ENCODE results near the gene SDK2. TPM values are rescaled to one million over a fixed set of nuclear protein-coding genes. Genes with fewer than 3 reads are reported as not detected.

SDK2 gene
- total RNA-seq, 3 donors from 2014 or later (not counting 1 experiment from before 2014, with no cell fraction given): 0.41 to 0.90 (median 0.49) TPM

DNA sequence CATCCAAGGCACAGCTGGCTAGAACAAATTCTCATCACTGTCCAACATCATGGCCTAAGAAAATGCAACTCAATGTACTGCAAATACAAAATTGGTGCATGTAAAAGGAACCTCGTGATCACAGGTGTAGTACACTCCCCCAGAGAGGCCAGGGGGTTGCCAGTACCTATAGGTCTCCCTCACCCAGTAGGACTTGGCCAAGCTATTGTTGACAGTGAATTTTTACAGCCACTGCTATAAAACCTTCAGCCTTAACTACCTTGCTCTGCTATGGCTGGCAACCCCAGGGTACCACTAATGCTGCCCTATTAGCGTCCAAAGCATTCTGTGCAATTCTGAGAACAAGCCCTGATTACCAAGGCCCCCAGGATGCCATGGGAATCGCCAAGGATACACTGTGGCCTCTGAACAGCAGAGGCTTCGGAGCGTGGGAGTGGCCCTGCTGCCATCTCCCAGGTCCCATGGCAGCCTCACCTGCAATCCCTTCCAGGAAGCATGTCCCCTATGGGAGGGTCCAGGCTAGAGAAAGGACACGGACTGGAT is 67.6 kb downstream of the SDK2 start:
- WGBS (ENCODE audit: insufficient coverage): 79% methylated on average over 6 of the region's 6 CpGs
- Histone ChIP-seq H3K4me1 (ENCODE audit: control insufficient read depth, insufficient read depth, low read length) (no peaks in the 10 kb centered on the region), H3K27me3 (ENCODE audit: control insufficient read depth, insufficient read depth, low read length) (no peaks in the 10 kb centered on the region), H3K9me3 (ENCODE audit: control insufficient read depth, insufficient read depth, low read length) (no peaks in the 10 kb centered on the region), H3K4me3 (ENCODE audit: low read length) (no peak overlapping the region), H3K27ac (ENCODE audit: low read length) (no peak overlapping the region), H3K36me3 (ENCODE audit: control insufficient read depth, insufficient read depth, low read length) (no peaks in the 10 kb centered on the region)
- TF ChIP-seq, protein P1, sequence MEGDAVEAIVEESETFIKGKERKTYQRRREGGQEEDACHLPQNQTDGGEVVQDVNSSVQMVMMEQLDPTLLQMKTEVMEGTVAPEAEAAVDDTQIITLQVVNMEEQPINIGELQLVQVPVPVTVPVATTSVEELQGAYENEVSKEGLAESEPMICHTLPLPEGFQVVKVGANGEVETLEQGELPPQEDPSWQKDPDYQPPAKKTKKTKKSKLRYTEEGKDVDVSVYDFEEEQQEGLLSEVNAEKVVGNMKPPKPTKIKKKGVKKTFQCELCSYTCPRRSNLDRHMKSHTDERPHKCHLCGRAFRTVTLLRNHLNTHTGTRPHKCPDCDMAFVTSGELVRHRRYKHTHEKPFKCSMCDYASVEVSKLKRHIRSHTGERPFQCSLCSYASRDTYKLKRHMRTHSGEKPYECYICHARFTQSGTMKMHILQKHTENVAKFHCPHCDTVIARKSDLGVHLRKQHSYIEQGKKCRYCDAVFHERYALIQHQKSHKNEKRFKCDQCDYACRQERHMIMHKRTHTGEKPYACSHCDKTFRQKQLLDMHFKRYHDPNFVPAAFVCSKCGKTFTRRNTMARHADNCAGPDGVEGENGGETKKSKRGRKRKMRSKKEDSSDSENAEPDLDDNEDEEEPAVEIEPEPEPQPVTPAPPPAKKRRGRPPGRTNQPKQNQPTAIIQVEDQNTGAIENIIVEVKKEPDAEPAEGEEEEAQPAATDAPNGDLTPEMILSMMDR (IDR thresholded peaks at IDR 0.05): no peak
- Mint-ChIP-seq H3K27ac (no peak overlapping the region), H3K9me3 (no peaks in the 10 kb centered on the region), H3K27me3 (ENCODE audit: low read depth in 2 of 2) (peaks cover 30 to 46% of the 10 kb centered on the region in 2 donors), H3K4me3 (no peak overlapping the region), H3K4me1 (no peaks in the 10 kb centered on the region), H3K36me3 (no peaks in the 10 kb centered on the region)
- DNase-seq: no peak
- intact Hi-C loops (cut with micrococcal nuclease): no loop called here
- ATAC-seq: no peak

GRCh38 chr17:73575470-73576221 is 68.6 kb downstream of the SDK2 start:
- intact Hi-C loops (cut with micrococcal nuclease): no loop called here
- no peak overlapping the region for H3K4me3 Mint-ChIP-seq
- ATAC-seq (no peak), DNase-seq (no peak)
- no peak overlapping the region for H3K4me3 ChIP-seq (ENCODE audit: low read length)
- H3K4me1 Mint-ChIP-seq: no peaks in the 10 kb centered on the region
- 77% methylated on average over 15 of the region's 15 CpGs for WGBS (ENCODE audit: insufficient coverage)
- TF ChIP-seq, protein P1 (IDR thresholded peaks at IDR 0.05): no peak
- H3K27ac Mint-ChIP-seq: no peak overlapping the region
- peaks cover 30 to 42% of the 10 kb centered on the region in 2 donors for H3K27me3 Mint-ChIP-seq (ENCODE audit: low read depth in 2 of 2)
- H3K9me3 Mint-ChIP-seq: no peaks in the 10 kb centered on the region
- no peaks in the 10 kb centered on the region for H3K36me3 ChIP-seq (ENCODE audit: control insufficient read depth, insufficient read depth, low read length)
- H3K27ac ChIP-seq (ENCODE audit: low read length): no peak overlapping the region
- H3K9me3 ChIP-seq (ENCODE audit: control insufficient read depth, insufficient read depth, low read length): no peaks in the 10 kb centered on the region
- H3K36me3 Mint-ChIP-seq: no peaks in the 10 kb centered on the region
- H3K4me1 ChIP-seq (ENCODE audit: control insufficient read depth, insufficient read depth, low read length): no peaks in the 10 kb centered on the region
- H3K27me3 ChIP-seq (ENCODE audit: control insufficient read depth, insufficient read depth, low read length): no peaks in the 10 kb centered on the region

DNA sequence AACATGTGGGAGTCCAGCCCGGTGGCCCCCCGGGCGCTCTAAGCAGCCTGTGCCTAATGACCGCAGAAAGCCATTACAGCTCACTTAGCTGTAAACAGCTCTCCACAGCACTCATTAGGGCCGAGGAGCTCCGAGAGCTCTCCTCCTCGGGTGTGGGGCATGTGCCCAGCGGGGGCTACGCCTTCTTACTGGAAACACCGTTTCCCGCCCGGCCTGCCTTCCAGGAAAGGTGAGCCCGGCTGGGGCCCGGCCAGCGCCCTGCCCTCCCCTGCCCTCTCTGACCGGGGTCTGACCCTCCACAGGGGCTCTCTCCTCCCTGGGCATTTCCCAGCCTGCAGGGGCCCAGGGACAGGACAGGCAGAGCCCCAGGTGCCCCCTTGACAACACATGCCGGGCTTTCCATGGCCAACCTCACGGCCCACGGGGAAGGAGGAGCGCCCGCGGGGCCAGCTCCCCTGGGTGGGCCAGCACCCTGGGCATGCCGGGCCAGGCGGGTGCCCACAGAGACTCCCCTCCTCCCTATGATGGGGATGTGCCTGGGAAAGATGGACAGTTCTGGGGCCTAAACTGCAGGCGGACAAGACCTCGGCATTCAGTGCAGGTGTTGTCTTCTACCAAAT is 72.6 kb downstream of the SDK2 start:
- DNase-seq (no peak), ATAC-seq (no peak)
- Mint-ChIP-seq H3K4me3 (no peak overlapping the region), H3K36me3 (no peaks in the 10 kb centered on the region), H3K27me3 (ENCODE audit: low read depth in 2 of 2) (peaks cover 18 to 25% of the 10 kb centered on the region in 2 donors), H3K9me3 (no peaks in the 10 kb centered on the region), H3K4me1 (peaks cover 7% of the 10 kb centered on the region in 2 donors), H3K27ac (no peak overlapping the region)
- Histone ChIP-seq H3K27me3 (ENCODE audit: control insufficient read depth, insufficient read depth, low read length) (no peaks in the 10 kb centered on the region), H3K9me3 (ENCODE audit: control insufficient read depth, insufficient read depth, low read length) (no peaks in the 10 kb centered on the region), H3K4me3 (ENCODE audit: low read length) (no peak overlapping the region), H3K27ac (ENCODE audit: low read length) (no peak overlapping the region), H3K4me1 (ENCODE audit: control insufficient read depth, insufficient read depth, low read length) (peaks cover 11% of the 10 kb centered on the region), H3K36me3 (ENCODE audit: control insufficient read depth, insufficient read depth, low read length) (no peaks in the 10 kb centered on the region)
- 93% methylated on average over 24 of the region's 26 CpGs for WGBS (ENCODE audit: insufficient coverage)
- TF ChIP-seq, protein P1 (IDR thresholded peaks at IDR 0.05): no peak
- intact Hi-C loops (cut with micrococcal nuclease): no loop called here
